Mesenchymal stem cell (in vitro differentiated cells and primary cell): ENCODE results near the gene C17orf67. TPM values are rescaled to one million over a fixed set of nuclear protein-coding genes. Genes with fewer than 3 reads are reported as not detected.

Experiments used
- DNase-seq: peaks from one replicate; pipeline ENCODE4 v3.0.0-alpha.2; 2013
- H2AFZ ChIP-seq: one replicate; pipeline ENCODE4 v1.6.1; 2013; ENCODE audit warnings: low read depth, mild to moderate bottlenecking, control low read depth, inconsistent platforms, low read length, moderate library complexity
- H2AK5ac ChIP-seq: 2 replicates; pipeline ENCODE4 v1.6.1; 2013; ENCODE audit warnings: low read length, moderate library complexity, mild to moderate bottlenecking, inconsistent platforms; ENCODE audit not compliant: severe bottlenecking
- H2BK120ac ChIP-seq: one replicate; pipeline ENCODE4 v1.6.1; 2013; ENCODE audit warnings: low read depth, mild to moderate bottlenecking, inconsistent platforms, low read length, moderate library complexity
- H2BK12ac ChIP-seq, 2 experiments: one replicate each; pipeline ENCODE4 v1.6.1; 2013; ENCODE audit warnings: inconsistent platforms in 2 of 2, low read length in 2 of 2, mild to moderate bottlenecking in 2 of 2, moderate library complexity in 2 of 2, control low read depth in 1 of 2
- H2BK15ac ChIP-seq: one replicate; pipeline ENCODE4 v1.6.1; 2013; ENCODE audit warnings: mild to moderate bottlenecking, low read depth, inconsistent platforms; ENCODE audit not compliant: poor library complexity, severe bottlenecking
- H2BK5ac ChIP-seq: 2 replicates; pipeline ENCODE4 v1.6.1; 2013; ENCODE audit warnings: low read depth, mild to moderate bottlenecking, low read length, control low read depth, inconsistent platforms; ENCODE audit not compliant: poor library complexity, severe bottlenecking
- H3K14ac ChIP-seq, 2 experiments: one replicate each; pipeline ENCODE4 v1.6.1; 2013; ENCODE audit warnings: inconsistent platforms in 2 of 2, low read length in 2 of 2, control low read depth in 1 of 2, mild to moderate bottlenecking in 1 of 2, moderate library complexity in 1 of 2
- H3K18ac ChIP-seq, 2 experiments: one replicate each; pipeline ENCODE4 v1.6.1; 2013; ENCODE audit warnings: inconsistent platforms in 2 of 2, low read length in 2 of 2, control low read depth in 1 of 2, low read depth in 1 of 2, mild to moderate bottlenecking in 1 of 2
- H3K23ac ChIP-seq, 2 experiments: one replicate each; pipeline ENCODE4 v1.6.1; 2013; ENCODE audit warnings: inconsistent platforms in 2 of 2, low read length in 2 of 2, mild to moderate bottlenecking in 2 of 2, moderate library complexity in 2 of 2, control low read depth in 1 of 2
- H3K27ac ChIP-seq: 2 replicates; pipeline ENCODE4 v1.5.1; 2013; ENCODE audit warnings: mild to moderate bottlenecking, moderate library complexity, low read length, control low read depth, inconsistent platforms; ENCODE audit not compliant: poor library complexity, severe bottlenecking
- H3K27me3 ChIP-seq, 2 experiments: 2 replicates each; pipeline versions ENCODE4 v1.6.1 to v1.7.0; 2013; ENCODE audit warnings: low read length in 2 of 2, mild to moderate bottlenecking in 2 of 2, moderate library complexity in 2 of 2, control low read depth in 1 of 2, inconsistent platforms in 1 of 2; ENCODE audit not compliant: control insufficient read depth in 1 of 2, insufficient read depth in 1 of 2
- H3K36me3 ChIP-seq, 2 experiments: 2 replicates each; pipeline versions ENCODE4 v1.6.1 to v1.7.0; 2013; ENCODE audit warnings: low read length in 2 of 2, control low read depth in 1 of 2, inconsistent platforms in 1 of 2, low read depth in 1 of 2, mild to moderate bottlenecking in 1 of 2; ENCODE audit not compliant: insufficient read depth in 2 of 2, control insufficient read depth in 1 of 2
- H3K4ac ChIP-seq, 2 experiments: one replicate each; pipeline ENCODE4 v1.6.1; 2013; ENCODE audit warnings: inconsistent platforms in 2 of 2, low read length in 2 of 2, mild to moderate bottlenecking in 2 of 2, moderate library complexity in 2 of 2, control low read depth in 1 of 2, low read depth in 1 of 2
- H3K4me1 ChIP-seq: 2 replicates; pipeline ENCODE4 v1.6.1; 2013; ENCODE audit warnings: low read depth, low read length, control low read depth; ENCODE audit not compliant: control insufficient read depth, insufficient read depth
- H3K4me2 ChIP-seq: 2 replicates; pipeline ENCODE4 v1.6.1; 2013; ENCODE audit warnings: low read length, mild to moderate bottlenecking, inconsistent platforms; ENCODE audit not compliant: poor library complexity, severe bottlenecking
- H3K4me3 ChIP-seq, 2 experiments: 2 replicates each; pipeline versions ENCODE4 v1.5.1 to v1.7.0; 2013; ENCODE audit warnings: low read length in 2 of 2, mild to moderate bottlenecking in 2 of 2, control low read depth in 1 of 2, low read depth in 1 of 2; ENCODE audit not compliant: insufficient read depth in 1 of 2
- H3K79me1 ChIP-seq: replicated peaks from 2 replicates; pipeline ENCODE4 v1.6.1; 2013; ENCODE audit warnings: mild to moderate bottlenecking, control low read depth, low read length, inconsistent platforms; ENCODE audit not compliant: poor library complexity, severe bottlenecking
- H3K9ac ChIP-seq: 2 replicates; pipeline ENCODE4 v1.7.0; 2013; ENCODE audit warnings: mild to moderate bottlenecking, low read length, moderate library complexity
- H3K9me3 ChIP-seq: 2 replicates; pipeline ENCODE4 v1.7.0; 2013; ENCODE audit warnings: mild to moderate bottlenecking, low read length; ENCODE audit not compliant: control insufficient read depth
- H4K8ac ChIP-seq: one replicate; pipeline ENCODE4 v1.6.1; 2013; ENCODE audit warnings: inconsistent platforms, mild to moderate bottlenecking, low read length, moderate library complexity
- H4K91ac ChIP-seq: one replicate; pipeline ENCODE4 v1.6.1; 2013; ENCODE audit warnings: mild to moderate bottlenecking, low read length, inconsistent platforms
- WGBS: methylation state at CpG from one replicate; pipeline ENCODE4 v1.1.7; 2013; ENCODE audit warnings: mixed read lengths; 5-methylcytosine and 5-hydroxymethylcytosine counted together
- polyA plus RNA-seq, 2 experiments: library from polyadenylated mRNA; stranded (reverse); fragments of 200-250 nt; gene quantifications; one replicate each; pipeline ENCODE4 v1.2.3, GENCODE V29; 2013

The C17orf67 gene, protein sequence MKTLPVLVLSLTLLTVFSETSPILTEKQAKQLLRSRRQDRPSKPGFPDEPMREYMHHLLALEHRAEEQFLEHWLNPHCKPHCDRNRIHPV
- 1.4 TPM for polyA plus RNA-seq (2013, experiment 1 of 2)
- 1.3 TPM for polyA plus RNA-seq (2013, experiment 2 of 2)

- peak within 1 kb of the TSS; percentile 88 to 98 for H3K18ac ChIP-seq
- H3K36me3 ChIP-seq, result no peaks in the 10 kb centered on the region
- H3K23ac ChIP-seq, result peak within 1 kb of the TSS in 1 of 2 experiments; percentile 91
- H2BK5ac ChIP-seq, result peak within 1 kb of the TSS; percentile 80
- no peak within 1 kb of the TSS for H2AK5ac ChIP-seq
- H3K27me3 ChIP-seq, result no peaks in the 10 kb centered on the region
- peak within 1 kb of the TSS; percentile 69 to 82 for H3K4ac ChIP-seq
- H4K8ac ChIP-seq, result peak within 1 kb of the TSS; percentile 70
- peak within 1 kb of the TSS; percentile 95 for H2BK15ac ChIP-seq
- H3K14ac ChIP-seq, result peak within 1 kb of the TSS; percentile 59 to 91
- peak within 1 kb of the TSS; percentile 65 to 81 for H2BK12ac ChIP-seq
- H2AFZ ChIP-seq, result peak within 1 kb of the TSS; percentile 89
- H3K4me3 ChIP-seq, result peak within 1 kb of the TSS; percentile 80 to 88
- H3K4me1 ChIP-seq, result peaks cover 25% of the 10 kb centered on the region
- peak within 1 kb of the TSS; percentile 91 for H4K91ac ChIP-seq
- peak within 1 kb of the TSS; percentile 89 for H3K4me2 ChIP-seq
- DNase-seq, result peak; percentile 96
- peaks cover 20% of the 10 kb centered on the region for H3K79me1 ChIP-seq
- H2BK120ac ChIP-seq, result peak within 1 kb of the TSS; percentile 73
- H3K27ac ChIP-seq, result peak within 1 kb of the TSS; percentile 82
- WGBS, result under 1% methylated on average over 66 of the region's 66 CpGs
- peak within 1 kb of the TSS; percentile 86 for H3K9ac ChIP-seq
- H3K9me3 ChIP-seq, result no peaks in the 10 kb centered on the region
Observed at GRCh38 chr17:56833809-56834379, at the start of gene C17orf67, which contains the start of gene DGKE. Gene C17orf67 (minus strand): TSS chr17:56833920. CDS start chr17:56815810, 18,110 bp downstream. Gene DGKE (plus strand): TSS chr17:56834151. CDS start chr17:56834796, 645 bp downstream.

GRCh38 chr17:56881685-56882295, 48.1 kb upstream of the C17orf67 start:
- WGBS, result 98% methylated on average over 2 of the region's 3 CpGs
- H2BK120ac ChIP-seq, result no peak overlapping the region
- peaks cover 1% of the 10 kb centered on the region for H3K4me1 ChIP-seq
- H3K9ac ChIP-seq, result no peak overlapping the region
- no peak overlapping the region for H2BK12ac ChIP-seq
- no peak overlapping the region for H4K8ac ChIP-seq
- no peak overlapping the region for H2AK5ac ChIP-seq
- H3K23ac ChIP-seq, result no peak overlapping the region
- peaks cover 0 to 5% of the 10 kb centered on the region in 2 experiments for H3K27me3 ChIP-seq
- H2BK15ac ChIP-seq, result no peak overlapping the region
- H3K4ac ChIP-seq, result no peak overlapping the region
- no peak overlapping the region for H3K4me2 ChIP-seq
- H3K18ac ChIP-seq, result no peak overlapping the region
- H3K27ac ChIP-seq, result no peak overlapping the region
- H3K14ac ChIP-seq, result no peak overlapping the region
- peaks cover 3 to 15% of the 10 kb centered on the region in 2 experiments for H3K36me3 ChIP-seq
- no peak overlapping the region for H4K91ac ChIP-seq
- H3K4me3 ChIP-seq, result no peak overlapping the region
- H3K9me3 ChIP-seq, result no peaks in the 10 kb centered on the region
- no peak overlapping the region for H2BK5ac ChIP-seq
- DNase-seq, result no peak
- no peak overlapping the region for H2AFZ ChIP-seq
- no peaks in the 10 kb centered on the region for H3K79me1 ChIP-seq

- Histone ChIP-seq H2BK15ac (no peak overlapping the region), H3K18ac (no peak overlapping the region), H2AK5ac (no peak overlapping the region), H4K8ac (no peak overlapping the region), H3K4me3 (no peak overlapping the region), H3K4me1 (peaks cover 1% of the 10 kb centered on the region), H3K9me3 (no peaks in the 10 kb centered on the region), H2AFZ (no peak overlapping the region), H3K79me1 (no peaks in the 10 kb centered on the region), H2BK5ac (no peak overlapping the region), H3K4ac (no peak overlapping the region), H4K91ac (no peak overlapping the region), H3K36me3 (peaks cover 0 to 5% of the 10 kb centered on the region in 2 experiments), H3K4me2 (no peak overlapping the region), H3K27ac (no peak overlapping the region), H3K23ac (no peak overlapping the region), H3K27me3 (peaks cover 0 to 8% of the 10 kb centered on the region in 2 experiments), H3K14ac (no peak overlapping the region), H3K9ac (no peak overlapping the region), H2BK12ac (no peak overlapping the region), H2BK120ac (no peak overlapping the region)
- WGBS, result 93% methylated on average over 7 of the region's 8 CpGs
- DNase-seq, result no peak
Observed at GRCh38 chr17:56880571-56880970, 46.9 kb upstream of the C17orf67 start.

- H4K8ac ChIP-seq, result no peak overlapping the region
- no peak overlapping the region for H3K14ac ChIP-seq
- H4K91ac ChIP-seq, result no peak overlapping the region
- H3K4me1 ChIP-seq, result peaks cover 1% of the 10 kb centered on the region
- H3K9me3 ChIP-seq, result no peaks in the 10 kb centered on the region
- no peak overlapping the region for H3K4me3 ChIP-seq
- no peak overlapping the region for H3K23ac ChIP-seq
- no peak overlapping the region for H2BK15ac ChIP-seq
- no peak overlapping the region for H3K27ac ChIP-seq
- no peak overlapping the region for H2BK120ac ChIP-seq
- no peak overlapping the region for H3K18ac ChIP-seq
- H3K36me3 ChIP-seq, result peaks cover 0 to 3% of the 10 kb centered on the region in 2 experiments
- H3K4me2 ChIP-seq, result no peak overlapping the region
- no peak overlapping the region for H2BK5ac ChIP-seq
- H3K4ac ChIP-seq, result no peak overlapping the region
- DNase-seq, result no peak
- H3K9ac ChIP-seq, result no peak overlapping the region
- no peak overlapping the region for H2AFZ ChIP-seq
- H2BK12ac ChIP-seq, result no peak overlapping the region
- 79% methylated on average over 3 of the region's 3 CpGs for WGBS
- H2AK5ac ChIP-seq, result no peak overlapping the region
- no peaks in the 10 kb centered on the region for H3K79me1 ChIP-seq
- H3K27me3 ChIP-seq, result peaks cover 0 to 8% of the 10 kb centered on the region in 2 experiments
Observed at GRCh38 chr17:56880133-56880532, 46.4 kb upstream of the C17orf67 start.
